Neural cell (in vitro differentiated cells): ENCODE data around the gene THADA. TPM values are rescaled to one million over a fixed set of nuclear protein-coding genes. Genes with fewer than 3 reads are reported as not detected.

Source experiments
- H2AFZ ChIP-seq: fragments of 200-600, 300-800 bp; sonication (generic), shearing (Covaris generic); 2 replicates; pipeline ENCODE4 v1.6.0; 2014; ENCODE audit warnings: low read depth, mild to moderate bottlenecking, antibody characterized with exemption, low read length, moderate library complexity
- H3F3A ChIP-seq: fragments of 200-600 bp; shearing (Covaris generic); 2 replicates; pipeline ENCODE4 v1.6.1; 2016; ENCODE audit warnings: mild to moderate bottlenecking, moderate library complexity, mixed read lengths, antibody characterized with exemption, low read length; ENCODE audit not compliant: insufficient read depth, poor library complexity, severe bottlenecking
- H3K27ac ChIP-seq: fragments of 200-600, 300-800 bp; sonication (generic), shearing (Covaris generic); 2 replicates; pipeline ENCODE4 v1.5.1; 2014; ENCODE audit warnings: mild to moderate bottlenecking, low read length, moderate library complexity
- H3K27me3 ChIP-seq: fragments of 300-800, 200-600 bp; sonication (generic), shearing (Covaris generic); 2 replicates; pipeline ENCODE4 v1.6.0; 2014; ENCODE audit warnings: mild to moderate bottlenecking, low read depth, low read length, moderate library complexity; ENCODE audit not compliant: insufficient read depth
- H3K36me3 ChIP-seq: fragments of 300-800, 200-600 bp; sonication (generic), shearing (Covaris generic); 2 replicates; pipeline ENCODE4 v1.5.1; 2014; ENCODE audit warnings: mild to moderate bottlenecking, antibody characterized with exemption, low read length, moderate library complexity; ENCODE audit not compliant: insufficient read depth
- H3K4me2 ChIP-seq: fragments of 300-800, 200-600 bp; sonication (generic), shearing (Covaris generic); 2 replicates; pipeline ENCODE4 v1.6.0; 2014; ENCODE audit warnings: mild to moderate bottlenecking, low read length
- H3K4me3 ChIP-seq: fragments of 300-800, 200-600 bp; sonication (generic), shearing (Covaris generic); 2 replicates; pipeline ENCODE4 v1.5.1; 2014; ENCODE audit warnings: mild to moderate bottlenecking, low read length, moderate library complexity
- H3K79me2 ChIP-seq: fragments of 200-600 bp; shearing (Covaris generic); replicated peaks from 2 replicates; pipeline ENCODE4 v1.6.0; 2014; ENCODE audit warnings: mild to moderate bottlenecking, low read length, moderate library complexity; ENCODE audit not compliant: insufficient read depth
- H3K9ac ChIP-seq: fragments of 300-800, 200-600 bp; sonication (generic), shearing (Covaris generic); 2 replicates; pipeline ENCODE4 v1.6.1; 2016; ENCODE audit warnings: mild to moderate bottlenecking, low read length, mixed read lengths
- H3K9me2 ChIP-seq: fragments of 200-600 bp; shearing (Covaris generic); 2 replicates; pipeline ENCODE4 v1.6.1; 2016; ENCODE audit warnings: mild to moderate bottlenecking, low read length, mixed read lengths; ENCODE audit not compliant: insufficient read depth
- H3K9me3 ChIP-seq: fragments of 200-600, 300-800 bp; sonication (generic), shearing (Covaris generic); 2 replicates; pipeline ENCODE4 v1.6.1; 2016; ENCODE audit warnings: mild to moderate bottlenecking, mixed run types, low read length, moderate library complexity, mixed read lengths
- H4K20me1 ChIP-seq: fragments of 200-600 bp; shearing (Covaris generic); 2 replicates; pipeline ENCODE4 v1.6.1; 2016; ENCODE audit warnings: mild to moderate bottlenecking, mixed run types; ENCODE audit not compliant: insufficient read depth
- CTCF ChIP-seq: fragments of 450-650 bp; IDR thresholded peaks from 2 replicates; pipeline ENCODE4 v1.5.1; 2014; ENCODE audit warnings: antibody characterized with exemption, mild to moderate bottlenecking, moderate library complexity; ENCODE audit not compliant: poor library complexity, severe bottlenecking
- EP300 ChIP-seq: fragments of 450-650 bp; conservative IDR thresholded peaks from 2 replicates; pipeline ENCODE4 v1.6.1; 2014; ENCODE audit warnings: antibody characterized with exemption, mild to moderate bottlenecking, moderate library complexity; ENCODE audit not compliant: poor library complexity, severe bottlenecking
- EZH2 ChIP-seq: fragments of 200-600, 300-800 bp; shearing (Covaris generic), sonication (generic); IDR thresholded peaks from 2 replicates; pipeline ENCODE4 v1.6.1; 2014; ENCODE audit warnings: antibody characterized with exemption, low read length, borderline replicate concordance, mild to moderate bottlenecking; ENCODE audit not compliant: insufficient read depth, poor library complexity, severe bottlenecking
- MXI1 ChIP-seq: fragments of 450-650 bp; conservative IDR thresholded peaks from 2 replicates; pipeline ENCODE4 v1.6.1; 2014; ENCODE audit warnings: antibody characterized with exemption, mild to moderate bottlenecking; ENCODE audit not compliant: poor library complexity, severe bottlenecking
- POLR2AphosphoS5 ChIP-seq: IDR thresholded peaks from 2 replicates; pipeline ENCODE4 v1.6.1; 2012
- RAD21 ChIP-seq: fragments of 450-650 bp; conservative IDR thresholded peaks from 2 replicates; pipeline ENCODE4 v1.6.1; 2014; ENCODE audit warnings: antibody characterized with exemption, mild to moderate bottlenecking, moderate library complexity
- SMC3 ChIP-seq: fragments of 450-650 bp; conservative IDR thresholded peaks from 2 replicates; pipeline ENCODE4 v1.6.1; 2014; ENCODE audit warnings: antibody characterized with exemption, mild to moderate bottlenecking, moderate library complexity; ENCODE audit not compliant: poor library complexity
- TAF1 ChIP-seq: IDR thresholded peaks from 2 replicates; pipeline ENCODE4 v1.6.1; 2012; ENCODE audit warnings: low read depth
- polyA plus RNA-seq: library from polyadenylated mRNA; depleted of rRNA; stranded (reverse); fragments of >200 nt; gene quantifications from 2 replicates; pipeline ENCODE4 v1.2.3, GENCODE V29; 2014
- TF ChIP-seq, protein P1 (sequence below): IDR thresholded peaks from 2 replicates; pipeline ENCODE4 v1.6.1; 2012; ENCODE audit warnings: borderline replicate concordance

THADA gene
- polyA plus RNA-seq, 1 donor from 2014 or later: 8.5 TPM

- Histone ChIP-seq H3K4me3 (no peak overlapping the region), H3K4me2 (no peak overlapping the region), H3K9me3 (no peaks in the 10 kb centered on the region), H3K9me2 (no peaks in the 10 kb centered on the region), H4K20me1 (no peaks in the 10 kb centered on the region), H3K27me3 (no peaks in the 10 kb centered on the region), H3K27ac (no peak overlapping the region), H3K36me3 (no peaks in the 10 kb centered on the region), H3K9ac (no peak overlapping the region), H3F3A (no peaks in the 10 kb centered on the region), H3K79me2 (no peaks in the 10 kb centered on the region), H2AFZ (no peak overlapping the region)
- TF ChIP-seq SMC3 (no peak), POLR2AphosphoS5 (no peak), EZH2 (no peak), RAD21 (no peak), TAF1 (no peak), CTCF (no peak), EP300 (no peak), MXI1 (no peak)
- TF ChIP-seq, protein P1, sequence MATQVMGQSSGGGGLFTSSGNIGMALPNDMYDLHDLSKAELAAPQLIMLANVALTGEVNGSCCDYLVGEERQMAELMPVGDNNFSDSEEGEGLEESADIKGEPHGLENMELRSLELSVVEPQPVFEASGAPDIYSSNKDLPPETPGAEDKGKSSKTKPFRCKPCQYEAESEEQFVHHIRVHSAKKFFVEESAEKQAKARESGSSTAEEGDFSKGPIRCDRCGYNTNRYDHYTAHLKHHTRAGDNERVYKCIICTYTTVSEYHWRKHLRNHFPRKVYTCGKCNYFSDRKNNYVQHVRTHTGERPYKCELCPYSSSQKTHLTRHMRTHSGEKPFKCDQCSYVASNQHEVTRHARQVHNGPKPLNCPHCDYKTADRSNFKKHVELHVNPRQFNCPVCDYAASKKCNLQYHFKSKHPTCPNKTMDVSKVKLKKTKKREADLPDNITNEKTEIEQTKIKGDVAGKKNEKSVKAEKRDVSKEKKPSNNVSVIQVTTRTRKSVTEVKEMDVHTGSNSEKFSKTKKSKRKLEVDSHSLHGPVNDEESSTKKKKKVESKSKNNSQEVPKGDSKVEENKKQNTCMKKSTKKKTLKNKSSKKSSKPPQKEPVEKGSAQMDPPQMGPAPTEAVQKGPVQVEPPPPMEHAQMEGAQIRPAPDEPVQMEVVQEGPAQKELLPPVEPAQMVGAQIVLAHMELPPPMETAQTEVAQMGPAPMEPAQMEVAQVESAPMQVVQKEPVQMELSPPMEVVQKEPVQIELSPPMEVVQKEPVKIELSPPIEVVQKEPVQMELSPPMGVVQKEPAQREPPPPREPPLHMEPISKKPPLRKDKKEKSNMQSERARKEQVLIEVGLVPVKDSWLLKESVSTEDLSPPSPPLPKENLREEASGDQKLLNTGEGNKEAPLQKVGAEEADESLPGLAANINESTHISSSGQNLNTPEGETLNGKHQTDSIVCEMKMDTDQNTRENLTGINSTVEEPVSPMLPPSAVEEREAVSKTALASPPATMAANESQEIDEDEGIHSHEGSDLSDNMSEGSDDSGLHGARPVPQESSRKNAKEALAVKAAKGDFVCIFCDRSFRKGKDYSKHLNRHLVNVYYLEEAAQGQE: no peak
These were observed 264.4 kb downstream of the THADA start for GRCh38 chr2:43331422-43331821.

GRCh38 chr2:43329637-43330036, 266.2 kb downstream of the THADA start:
- no peak for TF ChIP-seq RAD21
- TF ChIP-seq EZH2: no peak
- TF ChIP-seq MXI1: no peak
- TF ChIP-seq, protein P1: no peak
- TF ChIP-seq SMC3: no peak
- TF ChIP-seq CTCF: no peak
- no peak for TF ChIP-seq EP300
- TF ChIP-seq POLR2AphosphoS5: no peak
- no peak for TF ChIP-seq TAF1
- Histone ChIP-seq H3K79me2 (no peaks in the 10 kb centered on the region), H2AFZ (no peak overlapping the region), H3K9ac (no peak overlapping the region), H3K4me2 (no peak overlapping the region), H3K27ac (no peak overlapping the region), H3F3A (no peaks in the 10 kb centered on the region), H3K9me3 (no peaks in the 10 kb centered on the region), H3K27me3 (no peaks in the 10 kb centered on the region), H3K36me3 (no peaks in the 10 kb centered on the region), H3K9me2 (no peaks in the 10 kb centered on the region), H4K20me1 (no peaks in the 10 kb centered on the region), H3K4me3 (no peak overlapping the region)
